HCT116 (cell line): ENCODE results near the gene MEGF6. TPM values are rescaled to one million over a fixed set of nuclear protein-coding genes. Genes with fewer than 3 reads are reported as not detected.

Source experiments
- ATAC-seq: fragments of 200-7000 bp; cut with Tn5 transposase; 2 replicates; pipeline ENCODE4 v1.9.1; 2020; ENCODE audit warnings: mild to moderate bottlenecking, moderate library complexity
- BruUV-seq: library from RNA; stranded (reverse); fragments of 400-500 nt; replicated peaks from 2 replicates; lab custom pipeline; 2021; lab: Mats Ljungman, UMichigan
- CTCF ChIA-PET: fragments of 300-600 bp; sonication (Branson Sonifier 250); formaldehyde crosslinking; loops from one replicate; lab custom pipeline; 2021; ENCODE audit warnings: antibody characterized with exemption; lab: Charles Lee
- POLR2A ChIA-PET: fragments of 300-600, 350-600 bp; sonication (Branson Sonifier 250); formaldehyde crosslinking; loops from one replicate; lab custom pipeline; 2021; ENCODE audit warnings: antibody characterized with exemption; lab: Charles Lee
- RAD21 ChIA-PET, 2 experiments: fragments of 300-600 bp; sonication (Branson Sonifier 250); formaldehyde crosslinking; loops; one replicate each; lab custom pipeline; 2023; ENCODE audit warnings: low total read pairs in 2 of 2; ENCODE audit not compliant: uncharacterized antibody in 2 of 2, unreplicated experiment in 2 of 2, low non-redundant PET in 1 of 2; lab: Charles Lee
- DNase-seq: peaks from one replicate; pipeline ENCODE4 v3.0.0-alpha.2; 2010; ENCODE audit warnings: low read depth, low spot score
- H2AFZ ChIP-seq: fragments of 200-600 bp; shearing (Covaris generic), sonication (generic); 2 replicates; pipeline ENCODE4 v1.6.1; 2017; ENCODE audit warnings: low read depth, mixed run types, mixed read lengths, antibody characterized with exemption, low read length; ENCODE audit not compliant: poor library complexity, severe bottlenecking
- H3K27ac ChIP-seq: 2 replicates; pipeline ENCODE4 v1.5.1; 2012; ENCODE audit warnings: low read depth, low read length
- H3K27me3 ChIP-seq: fragments of 200-600 bp; sonication (generic); 2 replicates; pipeline ENCODE4 v1.6.1; 2016; ENCODE audit warnings: mixed run types, low read length, mixed read lengths; ENCODE audit not compliant: insufficient read depth
- H3K36me3 ChIP-seq, 2 experiments: fragments of 200-500 bp in 1 of 2; fragments of 200-600 bp in 1 of 2; sonication (Bioruptor generic) in 1 of 2; sonication (generic) in 1 of 2; 2 replicates each; pipeline versions ENCODE4 v1.5.1 to v1.6.1; 2014 to 2016; ENCODE audit warnings: low read length in 2 of 2, inconsistent platforms in 1 of 2, mixed read lengths in 1 of 2, mixed run types in 1 of 2; ENCODE audit not compliant: insufficient read depth in 2 of 2, control insufficient read depth in 1 of 2
- H3K4me1 ChIP-seq, 2 experiments: fragments of 200-600 bp in 1 of 2; sonication (generic) in 1 of 2; 2 replicates each; pipeline versions ENCODE4 v1.5.1 to v1.6.1; 2012 to 2017; ENCODE audit warnings: low read length in 2 of 2, inconsistent platforms in 1 of 2, mild to moderate bottlenecking in 1 of 2, mixed read lengths in 1 of 2, mixed run types in 1 of 2, moderate library complexity in 1 of 2; ENCODE audit not compliant: insufficient read depth in 2 of 2, control insufficient read depth in 1 of 2
- H3K4me2 ChIP-seq: fragments of 200-600 bp; sonication (generic); 2 replicates; pipeline ENCODE4 v1.6.1; 2017; ENCODE audit warnings: mixed run types, low read length, mixed read lengths
- H3K4me3 ChIP-seq, 2 experiments: fragments of 200-600 bp in 1 of 2; sonication (generic) in 1 of 2; replicated peaks in 1 of 2; 2 replicates each; pipeline ENCODE4 v1.5.1; 2011 to 2016; ENCODE audit warnings: low read length in 2 of 2, control low read depth in 1 of 2, low read depth in 1 of 2, mild to moderate bottlenecking in 1 of 2, mixed read lengths in 1 of 2, mixed run types in 1 of 2
- H3K79me2 ChIP-seq: fragments of 200-600 bp; sonication (generic); 2 replicates; pipeline ENCODE4 v1.6.1; 2017; ENCODE audit warnings: mild to moderate bottlenecking, mixed run types, low read length, moderate library complexity, mixed read lengths; ENCODE audit not compliant: insufficient read depth
- H3K9ac ChIP-seq: fragments of 200-600 bp; sonication (generic); 2 replicates; pipeline ENCODE4 v1.6.1; 2016; ENCODE audit warnings: low read length, mixed read lengths
- H3K9me2 ChIP-seq: fragments of 200-600 bp; sonication (generic), shearing (Covaris generic); 2 replicates; pipeline ENCODE4 v1.6.1; 2017; ENCODE audit warnings: mixed run types, mild to moderate bottlenecking, moderate library complexity; ENCODE audit not compliant: insufficient read depth
- H3K9me3 ChIP-seq, 2 experiments: fragments of 200-500 bp in 1 of 2; fragments of 200-600 bp in 1 of 2; sonication (Bioruptor generic) in 1 of 2; sonication (generic) in 1 of 2; 2 replicates each; pipeline ENCODE4 v1.6.1; 2014 to 2017; ENCODE audit warnings: low read length in 2 of 2, mixed read lengths in 2 of 2, inconsistent platforms in 1 of 2, low read depth in 1 of 2, mild to moderate bottlenecking in 1 of 2, mixed run types in 1 of 2, moderate library complexity in 1 of 2; ENCODE audit not compliant: control insufficient read depth in 1 of 2, insufficient read depth in 1 of 2
- H4K20me1 ChIP-seq: fragments of 200-600 bp; sonication (generic), shearing (Covaris generic); 2 replicates; pipeline ENCODE4 v1.6.1; 2017; ENCODE audit warnings: mixed run types, mild to moderate bottlenecking, moderate library complexity; ENCODE audit not compliant: insufficient read depth
- CBX3 ChIP-seq: IDR thresholded peaks from 2 replicates; pipeline ENCODE4 v1.6.1; 2012; ENCODE audit warnings: low read depth
- CEBPB ChIP-seq: IDR thresholded peaks from 2 replicates; pipeline ENCODE4 v1.6.1; 2012; ENCODE audit warnings: low read depth
- EGR1 ChIP-seq: IDR thresholded peaks from 2 replicates; pipeline ENCODE4 v1.6.1; 2012; ENCODE audit warnings: low read depth
- ELF1 ChIP-seq: IDR thresholded peaks from 2 replicates; pipeline ENCODE4 v1.6.1; 2012; ENCODE audit warnings: low read depth, borderline replicate concordance
- EZH2phosphoT487 ChIP-seq: fragments of 200-600 bp; IDR thresholded peaks from 2 replicates; pipeline ENCODE4 v1.6.1; 2018; ENCODE audit warnings: antibody characterized with exemption, borderline replicate concordance
- JUND ChIP-seq: IDR thresholded peaks from 2 replicates; pipeline ENCODE4 v1.6.1; 2012
- POLR2A ChIP-seq: IDR thresholded peaks from 2 replicates; pipeline ENCODE4 v1.7.0; 2011; ENCODE audit warnings: borderline replicate concordance; ENCODE audit not compliant: insufficient read depth, insufficient read length; ENCODE audit errors: extremely low read depth
- POLR2AphosphoS5 ChIP-seq: IDR thresholded peaks from 2 replicates; pipeline ENCODE4 v1.6.1; 2011; ENCODE audit warnings: mild to moderate bottlenecking, low read depth, low read length, moderate library complexity
- RAD21 ChIP-seq: IDR thresholded peaks from 2 replicates; pipeline ENCODE4 v1.6.1; 2012; ENCODE audit warnings: low read depth, mild to moderate bottlenecking
- SIN3A ChIP-seq: IDR thresholded peaks from 2 replicates; pipeline ENCODE4 v1.6.1; 2012; ENCODE audit warnings: low read depth
- SP1 ChIP-seq: IDR thresholded peaks from 2 replicates; pipeline ENCODE4 v1.6.1; 2012; ENCODE audit warnings: low read depth
- SRF ChIP-seq: IDR thresholded peaks from 2 replicates; pipeline ENCODE4 v1.6.1; 2012; ENCODE audit warnings: low read depth
- TCF7L2 ChIP-seq: IDR thresholded peaks from 2 replicates; pipeline ENCODE4 v1.7.0; 2011; ENCODE audit warnings: borderline replicate concordance, inconsistent platforms; ENCODE audit not compliant: insufficient read depth, insufficient read length; ENCODE audit errors: extremely low read depth
- YY1 ChIP-seq: IDR thresholded peaks from 2 replicates; pipeline ENCODE4 v1.6.1; 2011; ENCODE audit warnings: low read length, low read depth, moderate library complexity, mild to moderate bottlenecking; ENCODE audit not compliant: insufficient replicate concordance; ENCODE audit errors: extremely low read depth
- ZFX ChIP-seq: fragments of 450-650 bp; IDR thresholded peaks from 2 replicates; pipeline ENCODE4 v1.6.1; 2017
- ZNF274 ChIP-seq: fragments of 200-500 bp; sonication (Bioruptor generic); IDR thresholded peaks from 2 replicates; pipeline ENCODE4 v1.6.1; 2014; ENCODE audit warnings: mild to moderate bottlenecking, low read depth, low read length, inconsistent platforms
- intact Hi-C: fragments of 100-400 bp; cut with micrococcal nuclease; formaldehyde crosslinking; loops from 2 replicates; pipeline ENCODE4 v1.10.0; 2022
- total RNA-seq: library from RNA; stranded (reverse); gene quantifications from one replicate; pipeline ENCODE4 v1.2.1, GENCODE V29; 2021; ENCODE audit not compliant: unreplicated experiment
- TF ChIP-seq, protein P1 (sequence below): IDR thresholded peaks from 2 replicates; pipeline ENCODE4 v1.6.1; 2012; ENCODE audit warnings: low read depth
- TF ChIP-seq, protein P2 (sequence below): IDR thresholded peaks from 2 replicates; pipeline ENCODE4 v1.6.1; 2011; ENCODE audit warnings: mild to moderate bottlenecking, low read length, moderate library complexity; ENCODE audit not compliant: insufficient replicate concordance; ENCODE audit errors: extremely low read depth
- TF ChIP-seq, protein P3 (sequence below): IDR thresholded peaks from 2 replicates; pipeline ENCODE4 v1.6.1; 2012
- TF ChIP-seq, protein P4 (sequence below): IDR thresholded peaks from 2 replicates; pipeline ENCODE4 v1.6.1; 2012

Gene MEGF6
- total RNA-seq, 1 experiment from 2014 or later: 47.6 TPM

DNA sequence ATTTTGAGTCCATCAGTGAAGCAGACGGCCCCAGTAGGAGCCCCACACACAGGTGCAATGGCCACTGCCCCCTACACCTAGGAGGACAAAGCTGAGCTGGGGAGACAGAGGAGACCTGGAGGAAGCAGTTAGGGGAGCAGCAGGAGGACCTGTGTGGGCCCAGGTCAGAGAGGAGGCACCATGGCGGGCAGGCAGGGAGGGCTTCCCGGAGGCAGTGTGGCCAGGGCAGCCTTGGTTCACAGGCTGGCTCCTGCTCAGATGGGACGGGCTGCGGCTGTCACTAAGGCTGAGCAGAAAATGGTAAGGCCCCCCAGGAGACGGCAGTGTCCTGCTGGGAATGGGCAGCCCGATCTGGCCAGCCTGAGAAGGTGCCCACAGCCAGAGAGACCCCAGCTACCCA, 15.4 kb downstream of the MEGF6 start:
- ChIA-PET POLR2A (no interaction called here), CTCF (no interaction called here), RAD21 (no interaction called here)
- Histone ChIP-seq H3K36me3 (no peaks in the 10 kb centered on the region), H4K20me1 (no peaks in the 10 kb centered on the region), H3K79me2 (no peaks in the 10 kb centered on the region), H3K4me1 (no peaks in the 10 kb centered on the region), H3K4me3 (no peak overlapping the region), H3K4me2 (no peak overlapping the region), H3K27ac (no peak overlapping the region), H2AFZ (no peak overlapping the region), H3K9ac (no peak overlapping the region), H3K9me2 (no peaks in the 10 kb centered on the region), H3K27me3 (no peaks in the 10 kb centered on the region), H3K9me3 (no peaks in the 10 kb centered on the region)
- BruUV-seq: no TSS peak
- TF ChIP-seq POLR2AphosphoS5 (no peak), SIN3A (no peak), CEBPB (no peak), YY1 (no peak), RAD21 (no peak), ELF1 (no peak), EGR1 (no peak), POLR2A (no peak), EZH2phosphoT487 (no peak), ZNF274 (no peak), CBX3 (no peak), JUND (no peak), SP1 (no peak), SRF (no peak), TCF7L2 (no peak), ZFX (no peak)
- TF ChIP-seq, protein P1, sequence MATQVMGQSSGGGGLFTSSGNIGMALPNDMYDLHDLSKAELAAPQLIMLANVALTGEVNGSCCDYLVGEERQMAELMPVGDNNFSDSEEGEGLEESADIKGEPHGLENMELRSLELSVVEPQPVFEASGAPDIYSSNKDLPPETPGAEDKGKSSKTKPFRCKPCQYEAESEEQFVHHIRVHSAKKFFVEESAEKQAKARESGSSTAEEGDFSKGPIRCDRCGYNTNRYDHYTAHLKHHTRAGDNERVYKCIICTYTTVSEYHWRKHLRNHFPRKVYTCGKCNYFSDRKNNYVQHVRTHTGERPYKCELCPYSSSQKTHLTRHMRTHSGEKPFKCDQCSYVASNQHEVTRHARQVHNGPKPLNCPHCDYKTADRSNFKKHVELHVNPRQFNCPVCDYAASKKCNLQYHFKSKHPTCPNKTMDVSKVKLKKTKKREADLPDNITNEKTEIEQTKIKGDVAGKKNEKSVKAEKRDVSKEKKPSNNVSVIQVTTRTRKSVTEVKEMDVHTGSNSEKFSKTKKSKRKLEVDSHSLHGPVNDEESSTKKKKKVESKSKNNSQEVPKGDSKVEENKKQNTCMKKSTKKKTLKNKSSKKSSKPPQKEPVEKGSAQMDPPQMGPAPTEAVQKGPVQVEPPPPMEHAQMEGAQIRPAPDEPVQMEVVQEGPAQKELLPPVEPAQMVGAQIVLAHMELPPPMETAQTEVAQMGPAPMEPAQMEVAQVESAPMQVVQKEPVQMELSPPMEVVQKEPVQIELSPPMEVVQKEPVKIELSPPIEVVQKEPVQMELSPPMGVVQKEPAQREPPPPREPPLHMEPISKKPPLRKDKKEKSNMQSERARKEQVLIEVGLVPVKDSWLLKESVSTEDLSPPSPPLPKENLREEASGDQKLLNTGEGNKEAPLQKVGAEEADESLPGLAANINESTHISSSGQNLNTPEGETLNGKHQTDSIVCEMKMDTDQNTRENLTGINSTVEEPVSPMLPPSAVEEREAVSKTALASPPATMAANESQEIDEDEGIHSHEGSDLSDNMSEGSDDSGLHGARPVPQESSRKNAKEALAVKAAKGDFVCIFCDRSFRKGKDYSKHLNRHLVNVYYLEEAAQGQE: no peak
- TF ChIP-seq, protein P2, sequence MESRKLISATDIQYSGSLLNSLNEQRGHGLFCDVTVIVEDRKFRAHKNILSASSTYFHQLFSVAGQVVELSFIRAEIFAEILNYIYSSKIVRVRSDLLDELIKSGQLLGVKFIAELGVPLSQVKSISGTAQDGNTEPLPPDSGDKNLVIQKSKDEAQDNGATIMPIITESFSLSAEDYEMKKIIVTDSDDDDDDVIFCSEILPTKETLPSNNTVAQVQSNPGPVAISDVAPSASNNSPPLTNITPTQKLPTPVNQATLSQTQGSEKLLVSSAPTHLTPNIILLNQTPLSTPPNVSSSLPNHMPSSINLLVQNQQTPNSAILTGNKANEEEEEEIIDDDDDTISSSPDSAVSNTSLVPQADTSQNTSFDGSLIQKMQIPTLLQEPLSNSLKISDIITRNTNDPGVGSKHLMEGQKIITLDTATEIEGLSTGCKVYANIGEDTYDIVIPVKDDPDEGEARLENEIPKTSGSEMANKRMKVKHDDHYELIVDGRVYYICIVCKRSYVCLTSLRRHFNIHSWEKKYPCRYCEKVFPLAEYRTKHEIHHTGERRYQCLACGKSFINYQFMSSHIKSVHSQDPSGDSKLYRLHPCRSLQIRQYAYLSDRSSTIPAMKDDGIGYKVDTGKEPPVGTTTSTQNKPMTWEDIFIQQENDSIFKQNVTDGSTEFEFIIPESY: no peak
- TF ChIP-seq, protein P3, sequence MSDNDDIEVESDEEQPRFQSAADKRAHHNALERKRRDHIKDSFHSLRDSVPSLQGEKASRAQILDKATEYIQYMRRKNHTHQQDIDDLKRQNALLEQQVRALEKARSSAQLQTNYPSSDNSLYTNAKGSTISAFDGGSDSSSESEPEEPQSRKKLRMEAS: no peak
- TF ChIP-seq, protein P4, sequence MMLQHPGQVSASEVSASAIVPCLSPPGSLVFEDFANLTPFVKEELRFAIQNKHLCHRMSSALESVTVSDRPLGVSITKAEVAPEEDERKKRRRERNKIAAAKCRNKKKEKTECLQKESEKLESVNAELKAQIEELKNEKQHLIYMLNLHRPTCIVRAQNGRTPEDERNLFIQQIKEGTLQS: no peak
- ATAC-seq (no peak), DNase-seq (no peak)
- intact Hi-C loops: no loop called here
